Loucy (cell line): ENCODE data around the gene CAPNS1.
"Not testable (repeated sequence)": the region's sequence is repeated elsewhere in the genome, so short reads cannot be mapped to it uniquely, and the experiment has no call there.

Source experiments
- H2AFZ ChIP-seq: fragments of 200-600 bp; sonication (generic); 2 replicates; pipeline ENCODE4 v1.6.0; 2016; ENCODE audit warnings: antibody characterized with exemption, mild to moderate bottlenecking, low read length, moderate library complexity
- H3F3A ChIP-seq: fragments of 200-600 bp; 2 replicates; pipeline ENCODE4 v1.6.0; 2016; ENCODE audit warnings: antibody characterized with exemption, low read depth, mild to moderate bottlenecking
- H3K27me3 ChIP-seq: fragments of 200-600 bp; sonication (generic); 2 replicates; pipeline ENCODE4 v1.6.1; 2014; ENCODE audit warnings: low read length, mild to moderate bottlenecking; ENCODE audit not compliant: insufficient read depth, poor library complexity, severe bottlenecking
- H3K36me3 ChIP-seq: fragments of 200-600 bp; sonication (generic); 2 replicates; pipeline ENCODE4 v1.6.1; 2016; ENCODE audit warnings: low read length; ENCODE audit not compliant: insufficient read depth
- H3K4me1 ChIP-seq: fragments of 200-600 bp; sonication (generic); 2 replicates; pipeline ENCODE4 v1.5.1; 2014; ENCODE audit warnings: low read length, mild to moderate bottlenecking; ENCODE audit not compliant: insufficient read depth, poor library complexity, severe bottlenecking
- H3K4me2 ChIP-seq: fragments of 200-600 bp; sonication (generic); 2 replicates; pipeline ENCODE4 v1.6.0; 2014; ENCODE audit warnings: antibody characterized with exemption, low read length, low read depth, mild to moderate bottlenecking; ENCODE audit not compliant: poor library complexity, severe bottlenecking
- H3K4me3 ChIP-seq: fragments of 200-600 bp; sonication (generic); 2 replicates; pipeline ENCODE4 v1.5.1; 2014; ENCODE audit warnings: low read length, mild to moderate bottlenecking, mixed read lengths; ENCODE audit not compliant: poor library complexity, severe bottlenecking
- H3K79me2 ChIP-seq: fragments of 200-600 bp; sonication (generic); 2 replicates; pipeline ENCODE4 v1.6.1; 2014; ENCODE audit warnings: low read length; ENCODE audit not compliant: insufficient read depth
- H3K9ac ChIP-seq: fragments of 200-600 bp; sonication (generic); 2 replicates; pipeline ENCODE4 v1.6.0; 2014; ENCODE audit warnings: mild to moderate bottlenecking, low read depth, low read length, moderate library complexity; ENCODE audit not compliant: poor library complexity, severe bottlenecking
- H3K9me2 ChIP-seq: fragments of 200-600 bp; sonication (generic); replicated peaks from 2 replicates; pipeline ENCODE4 v1.6.1; 2016; ENCODE audit warnings: low read depth, low read length, mixed read lengths
- H3K9me3 ChIP-seq: fragments of 200-600 bp; sonication (generic); 2 replicates; pipeline ENCODE4 v1.6.1; 2014; ENCODE audit warnings: mild to moderate bottlenecking, antibody characterized with exemption, low read length, low read depth; ENCODE audit not compliant: insufficient read depth
- H4K20me1 ChIP-seq: fragments of 200-600 bp; sonication (generic); 2 replicates; pipeline ENCODE4 v1.6.0; 2014; ENCODE audit warnings: antibody characterized with exemption, low read length, mild to moderate bottlenecking; ENCODE audit not compliant: insufficient read depth, poor library complexity, severe bottlenecking
- CTCF ChIP-seq: fragments of 200-600 bp; sonication (generic); conservative IDR thresholded peaks from 2 replicates; pipeline ENCODE4 v1.5.1; 2014; ENCODE audit warnings: mild to moderate bottlenecking, antibody characterized with exemption, low read length
- EZH2phosphoT487 ChIP-seq: fragments of 200-600 bp; IDR thresholded peaks from 2 replicates; pipeline ENCODE4 v1.6.1; 2018; ENCODE audit warnings: antibody characterized with exemption, mild to moderate bottlenecking, moderate library complexity, borderline replicate concordance

Gene CAPNS1

GRCh38 chr19:36169084-36169760 is 29.4 kb downstream of the CAPNS1 start:
- H3K27me3 ChIP-seq = no peaks in the 10 kb centered on the region
- no peak overlapping the region for H3K4me3 ChIP-seq
- H3K79me2 ChIP-seq = no peaks in the 10 kb centered on the region
- no peaks in the 10 kb centered on the region for H3K36me3 ChIP-seq
- no peaks in the 10 kb centered on the region for H4K20me1 ChIP-seq
- no peaks in the 10 kb centered on the region for H3K9me3 ChIP-seq
- no peak overlapping the region for H3K4me2 ChIP-seq
- no peaks in the 10 kb centered on the region for H3K4me1 ChIP-seq
- H2AFZ ChIP-seq = no peak overlapping the region
- no peaks in the 10 kb centered on the region for H3K9me2 ChIP-seq
- TF ChIP-seq EZH2phosphoT487 = no peak
- no peak for TF ChIP-seq CTCF
- H3K9ac ChIP-seq = no peak overlapping the region
- H3F3A ChIP-seq = no peaks in the 10 kb centered on the region

GRCh38 chr19:36172852-36173251 is 33.0 kb downstream of the CAPNS1 start:
- Histone ChIP-seq H3K9me3 (no peaks in the 10 kb centered on the region), H4K20me1 (no peaks in the 10 kb centered on the region), H3K4me3 (no peak overlapping the region), H3K4me2 (no peak overlapping the region), H3F3A (no peaks in the 10 kb centered on the region), H3K9me2 (no peaks in the 10 kb centered on the region), H3K9ac (no peak overlapping the region), H3K27me3 (no peaks in the 10 kb centered on the region), H2AFZ (no peak overlapping the region), H3K36me3 (no peaks in the 10 kb centered on the region), H3K4me1 (no peaks in the 10 kb centered on the region), H3K79me2 (no peaks in the 10 kb centered on the region)
- TF ChIP-seq CTCF (no peak), EZH2phosphoT487 (no peak)

GRCh38 chr19:36173846-36174245 is 34.0 kb downstream of the CAPNS1 start:
- H3F3A ChIP-seq, H3K4me3 ChIP-seq, H3K9me3 ChIP-seq, H3K4me1 ChIP-seq, H3K79me2 ChIP-seq, H4K20me1 ChIP-seq, H3K36me3 ChIP-seq, H3K9ac ChIP-seq, H3K4me2 ChIP-seq, H3K27me3 ChIP-seq, H2AFZ ChIP-seq, H3K9me2 ChIP-seq: not testable (repeated sequence)

- not testable (repeated sequence) for H3K36me3 ChIP-seq, H3K9ac ChIP-seq, H4K20me1 ChIP-seq, H3K9me2 ChIP-seq, H3F3A ChIP-seq, H3K4me1 ChIP-seq, H2AFZ ChIP-seq, H3K9me3 ChIP-seq, H3K27me3 ChIP-seq, H3K4me3 ChIP-seq, H3K79me2 ChIP-seq, H3K4me2 ChIP-seq
Observed at GRCh38 chr19:36179077-36179476, 39.2 kb downstream of the CAPNS1 start.
